Superior temporal gyrus (tissue), 1 donor: ENCODE data around the gene ABHD8.
A peak's percentile ranks its signal among the peaks of the same experiment; 100 is the strongest.

Source experiments
- DNase-seq: peaks from one replicate; pipeline ENCODE4 v3.0.0-alpha.2; 2016; ENCODE audit errors: extremely low spot score

Gene ABHD8

DNA sequence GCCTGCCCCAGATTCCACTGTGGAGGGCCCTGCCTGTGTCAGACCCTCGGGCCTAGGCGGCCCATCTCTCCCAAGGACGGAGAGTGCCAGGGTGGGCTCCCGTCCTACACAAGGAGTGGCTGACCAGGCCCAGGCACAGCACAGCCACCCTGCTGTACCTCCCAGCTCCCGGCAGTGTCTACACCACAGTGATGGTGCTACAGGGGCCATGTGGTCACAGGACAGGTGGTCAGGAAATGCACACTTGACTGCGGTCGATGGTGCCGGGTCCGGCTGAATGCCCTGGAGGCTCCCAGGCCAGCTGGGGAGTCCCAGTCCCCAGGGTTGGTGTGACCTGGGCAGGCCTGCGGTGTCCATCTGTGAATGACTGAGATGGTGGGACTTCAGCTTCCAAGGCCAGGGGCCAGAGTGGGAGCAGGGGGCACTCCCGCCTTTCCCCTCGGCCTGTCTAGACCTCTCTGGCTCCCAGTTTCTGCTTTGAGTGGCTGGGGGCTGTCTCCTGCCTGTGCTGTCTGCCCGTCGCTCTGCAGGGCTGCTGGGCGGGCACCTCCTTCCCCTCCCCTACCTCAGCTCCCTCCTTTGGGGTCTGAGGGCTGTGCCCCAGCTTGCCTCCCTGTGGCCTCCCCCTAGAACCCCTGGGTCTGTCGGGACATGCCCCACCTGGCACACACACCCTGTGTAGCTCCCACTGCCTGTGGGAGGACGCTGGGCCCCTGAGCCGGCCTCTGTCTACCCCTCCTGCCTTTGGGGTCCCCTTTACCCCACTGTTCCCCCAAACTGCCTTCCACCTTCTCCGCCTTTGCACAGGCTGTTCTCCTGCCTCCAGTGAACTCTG lies 18.6 kb upstream of the ABHD8 start:
- no peak for DNase-seq

DNA sequence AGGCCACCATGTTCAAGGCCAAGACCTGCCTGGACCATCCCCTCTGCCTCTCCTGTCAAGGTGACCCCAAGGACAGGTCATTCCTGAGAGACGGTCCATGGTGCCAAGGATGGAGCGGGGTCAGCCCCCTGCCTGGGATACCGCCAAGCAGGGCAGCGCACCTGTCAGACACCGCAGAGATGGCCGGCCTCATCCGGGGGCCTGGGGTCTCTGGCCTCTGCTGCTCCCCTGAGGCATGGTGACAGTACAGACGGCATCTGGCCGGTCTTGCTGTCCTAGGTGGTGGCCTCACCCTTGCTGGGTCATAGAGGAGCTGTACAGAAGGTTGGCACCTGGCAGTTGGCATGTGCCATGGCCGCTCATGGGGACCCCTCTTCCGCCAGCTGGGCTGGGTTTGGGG lies 17.2 kb upstream of the ABHD8 start:
- DNase-seq: no peak

DNA sequence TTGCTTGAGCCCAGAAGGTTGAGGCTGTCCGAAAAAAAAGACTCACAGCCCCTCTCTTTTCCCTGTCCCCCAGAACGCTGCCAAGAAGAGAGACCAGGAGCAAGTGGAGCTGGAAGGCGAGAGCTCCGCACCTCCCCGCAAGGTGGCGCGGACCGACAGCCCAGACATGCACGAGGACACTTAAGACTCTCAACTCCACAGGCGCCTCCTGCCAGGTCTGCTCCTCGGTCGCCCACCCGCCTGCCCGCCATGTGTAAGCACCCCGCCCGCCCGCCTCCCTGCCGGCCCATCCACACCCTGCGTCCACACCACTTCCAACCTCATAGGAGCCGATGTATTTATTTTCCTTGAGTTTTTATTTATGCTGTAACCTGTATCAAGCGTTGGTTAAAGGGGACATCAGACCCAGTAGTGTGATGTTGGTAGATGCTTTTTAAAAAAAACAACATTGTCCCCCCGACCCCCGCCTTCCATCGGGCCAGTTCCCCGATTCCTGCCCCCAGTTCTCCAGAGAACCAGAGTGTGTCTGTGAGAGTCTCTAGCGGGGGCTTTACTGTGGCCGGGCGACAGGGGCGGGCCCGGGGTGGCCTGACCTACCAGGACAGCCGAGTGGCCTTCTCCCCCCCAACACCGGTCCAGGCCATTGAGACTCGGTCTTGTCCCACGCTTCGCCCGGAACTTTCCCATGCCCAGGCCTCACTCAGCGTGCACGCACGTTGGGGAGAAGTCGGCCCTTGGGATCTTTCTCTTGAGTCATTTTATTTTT lies 16.4 kb upstream of the ABHD8 start:
- DNase-seq: no peak

DNA sequence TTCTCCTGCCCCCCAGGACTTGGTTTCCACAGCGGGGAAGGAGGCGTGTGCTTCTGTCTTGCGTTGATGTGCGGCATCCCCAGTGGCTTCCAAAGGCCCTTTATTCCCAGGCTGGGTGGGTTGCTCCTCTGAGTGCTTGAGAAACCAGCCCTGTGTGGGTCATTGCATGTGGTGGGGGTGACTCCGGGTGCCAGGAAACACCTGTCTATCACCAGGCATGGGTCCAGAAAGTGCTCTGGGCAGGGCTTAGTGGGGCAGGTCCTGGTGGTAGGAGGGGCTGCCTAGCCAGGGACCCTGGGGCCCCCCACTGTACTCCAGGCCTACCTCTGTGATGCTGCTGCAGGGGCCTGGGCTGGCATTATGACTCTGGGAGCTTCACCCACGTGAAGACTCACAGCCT lies 15.7 kb upstream of the ABHD8 start:
- no peak for DNase-seq

DNA sequence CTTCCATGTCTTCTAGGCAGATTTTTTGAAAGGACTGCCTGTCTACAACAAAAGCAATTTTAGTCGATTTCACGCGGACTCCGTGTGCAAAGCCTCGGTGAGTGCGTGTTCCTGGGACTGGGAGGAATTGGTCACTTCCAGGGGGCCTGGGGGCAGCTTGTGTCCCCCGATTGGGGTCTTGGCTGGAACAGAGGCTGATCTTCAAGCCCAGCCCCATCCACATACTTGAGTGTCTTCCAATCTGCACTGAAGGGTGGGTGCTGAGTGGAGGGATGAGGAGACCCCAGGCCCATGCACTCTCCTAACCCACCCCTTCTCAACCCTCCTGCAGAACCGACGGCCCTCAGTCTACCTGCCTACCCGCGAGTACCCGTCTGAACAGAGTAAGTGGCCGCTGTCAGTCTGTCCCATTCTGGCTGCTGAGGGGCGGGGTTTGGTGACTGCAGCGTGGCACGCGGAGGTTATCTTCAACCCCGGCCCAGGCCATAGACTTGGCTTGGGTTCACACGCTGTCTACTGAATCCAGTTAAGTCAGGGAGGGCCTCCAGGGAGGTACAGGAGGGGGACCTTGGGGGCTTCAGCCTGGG lies 10.9 kb upstream of the ABHD8 start:
- DNase-seq: no peak

DNA sequence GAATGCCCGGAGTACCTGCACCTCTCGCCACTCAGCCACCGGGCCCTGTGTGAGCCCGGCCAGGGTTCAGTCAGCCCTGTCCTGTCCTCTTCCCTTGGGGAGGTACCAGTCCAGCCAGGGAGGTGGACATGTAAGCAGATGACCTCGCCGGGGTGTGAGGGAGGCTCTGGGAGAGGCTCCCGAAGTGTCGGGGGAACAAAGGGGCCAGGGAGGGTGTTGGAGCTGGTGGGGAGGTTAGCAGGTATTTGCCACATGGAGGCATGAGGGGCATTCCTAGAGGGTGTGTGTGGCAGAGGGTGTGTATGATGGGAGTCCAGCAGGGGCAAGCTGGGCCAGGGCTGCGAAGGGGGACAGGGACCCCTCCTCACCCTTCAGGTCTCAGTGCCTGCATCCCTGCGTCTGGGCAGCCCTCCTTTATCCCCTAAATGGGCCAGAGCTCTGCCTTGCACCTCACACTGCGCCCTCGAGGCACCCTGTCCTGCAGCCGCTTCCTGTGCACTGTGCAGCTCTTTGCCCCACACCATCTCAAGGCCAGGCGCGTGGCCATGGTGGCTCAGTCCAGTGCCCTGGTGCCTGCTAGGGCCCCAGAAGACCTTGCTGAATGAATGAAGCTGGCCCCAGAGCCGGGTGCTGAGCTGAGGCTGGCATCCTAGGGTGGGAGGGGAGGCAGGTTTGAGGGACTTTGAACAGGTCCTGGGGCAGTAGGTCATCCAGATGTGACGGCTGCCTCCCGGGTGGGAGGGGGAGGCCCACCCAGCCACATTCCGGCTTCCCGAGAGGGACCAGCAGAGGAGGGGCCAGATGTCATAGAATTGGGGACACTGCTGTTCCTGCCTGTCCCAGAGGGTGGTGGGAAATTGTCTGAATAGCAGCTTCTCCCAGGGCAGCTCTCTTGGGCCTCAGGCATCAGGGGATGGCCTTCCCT lies 9.2 kb upstream of the ABHD8 start:
- DNase-seq: no peak

DNA sequence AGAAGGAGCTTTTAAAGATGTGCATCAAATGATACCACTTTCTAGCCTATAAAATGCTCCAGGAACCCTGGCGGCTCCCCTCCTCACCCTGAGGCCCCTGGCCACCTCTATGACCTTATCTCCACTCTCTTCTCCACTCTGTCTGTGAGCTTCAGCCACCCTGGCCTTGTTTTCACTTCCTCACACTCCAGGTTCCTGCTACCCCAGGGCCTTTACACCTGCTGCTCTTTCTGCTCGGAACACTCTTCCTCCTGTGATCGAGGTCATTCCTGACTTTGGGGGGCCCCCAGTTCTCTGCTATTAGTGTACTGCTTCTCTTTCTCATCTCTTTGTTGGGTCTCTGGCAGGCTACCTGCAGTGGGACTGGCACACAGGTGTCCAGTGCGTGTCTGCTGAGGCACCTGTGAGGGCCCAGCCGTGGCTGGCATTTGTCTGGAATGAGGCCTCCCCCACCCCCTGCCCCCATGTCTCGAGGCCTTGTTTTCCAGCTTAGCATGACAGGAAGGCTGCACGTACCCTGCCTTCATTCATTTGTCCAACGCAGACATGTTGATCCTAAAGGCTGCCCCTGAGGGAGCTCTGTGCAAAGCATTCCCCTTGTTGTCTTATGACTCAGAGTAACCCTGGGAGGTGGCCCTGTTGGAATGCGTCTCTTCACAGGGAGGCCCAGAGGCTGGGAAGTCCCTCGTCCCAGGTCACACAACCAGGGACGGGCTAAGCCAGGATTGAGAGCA lies 8.4 kb upstream of the ABHD8 start:
- DNase-seq: no peak

DNA sequence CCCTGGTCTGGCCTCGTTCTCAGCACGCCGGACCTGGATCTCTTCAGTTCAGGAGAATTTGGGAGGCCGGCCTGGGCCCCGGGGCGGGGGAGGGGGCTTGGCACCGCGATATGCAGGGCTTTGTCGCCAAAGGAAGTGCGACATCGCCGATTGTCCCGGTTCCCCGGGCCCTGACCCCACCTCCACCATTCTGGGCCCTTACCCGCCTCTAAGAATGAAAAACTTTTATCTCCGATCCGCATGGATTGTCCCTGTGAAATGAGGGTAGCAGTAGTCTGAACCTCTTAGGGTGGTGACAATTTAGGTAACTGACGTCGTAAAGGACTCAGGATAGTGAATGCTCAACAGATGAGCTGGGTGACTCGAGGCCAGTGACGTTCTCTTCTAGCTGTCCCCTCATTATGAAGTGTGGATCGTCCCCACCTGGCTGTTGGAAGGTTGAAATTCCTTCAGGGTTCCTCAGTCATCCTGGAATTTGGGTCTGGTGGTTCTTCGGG lies 6.8 kb upstream of the ABHD8 start:
- DNase-seq: no peak

DNA sequence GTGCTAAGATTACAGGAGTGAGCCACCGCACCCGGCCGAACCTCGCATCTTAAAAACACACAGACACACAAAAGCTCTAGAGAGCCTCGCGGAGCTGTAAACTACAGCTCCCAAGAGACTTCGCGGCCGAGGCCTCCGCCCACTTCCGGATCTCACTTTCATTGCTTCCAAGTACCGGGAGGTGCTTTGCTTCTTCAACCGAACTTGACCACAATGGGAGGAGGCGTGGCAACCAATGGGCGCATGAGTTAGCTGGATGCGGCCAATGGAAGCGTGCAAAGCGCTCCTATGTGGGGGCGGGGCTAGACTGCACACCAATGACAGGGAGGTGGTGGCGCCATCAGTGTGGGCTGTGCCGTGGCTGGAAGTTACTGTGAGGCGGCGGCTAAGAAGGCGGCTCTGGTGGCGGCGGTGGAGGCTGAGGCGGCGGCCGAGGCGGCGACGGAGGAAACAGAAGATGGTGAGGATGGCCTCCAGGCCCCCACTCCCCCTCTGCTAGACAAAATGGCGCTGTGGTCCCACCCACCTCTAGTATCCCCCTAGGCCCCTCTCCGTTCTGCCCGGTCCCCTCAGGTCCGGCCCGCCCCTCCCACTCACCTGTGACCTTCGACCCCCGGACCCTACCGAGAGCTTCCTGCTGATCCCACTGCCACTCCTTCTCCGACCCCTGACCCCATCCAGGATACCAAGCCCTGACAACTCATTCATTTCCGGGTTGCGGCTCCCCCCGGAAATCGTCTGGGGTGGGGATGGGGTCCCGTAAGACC lies 6.2 kb upstream of the ABHD8 start, which contains the start of gene DDA1:
DDA1 (plus strand) TSS at position 366 of the 767 bp plus-strand sequence; CDS start at position 458, 92 bp downstream.
- peak; percentile 100 for DNase-seq

DNA sequence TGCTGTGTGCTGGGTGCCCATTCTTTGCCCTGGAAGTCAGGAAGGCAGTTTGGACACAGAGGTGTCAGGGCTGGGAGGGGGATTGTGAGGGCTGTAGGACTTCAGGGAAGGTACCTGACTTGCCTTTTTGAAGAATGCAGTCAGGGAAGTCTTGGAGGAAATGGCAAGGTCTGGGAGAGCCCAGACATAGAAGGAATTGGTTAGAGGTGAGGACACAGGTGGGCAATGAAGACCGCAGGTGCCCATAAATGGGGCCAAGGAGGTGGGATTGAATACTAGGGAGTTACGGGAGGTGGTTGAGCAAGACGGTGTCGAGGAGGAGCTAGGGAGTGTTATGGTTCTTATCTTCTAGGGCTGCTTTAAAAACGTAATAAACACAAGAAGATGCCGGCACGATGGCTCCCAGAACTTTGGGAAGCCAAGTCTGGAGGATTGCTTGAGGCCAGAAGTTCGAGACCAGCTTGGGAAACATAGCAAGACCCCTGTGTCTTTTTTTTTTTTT lies 4.7 kb upstream of the ABHD8 start:
- no peak for DNase-seq

DNA sequence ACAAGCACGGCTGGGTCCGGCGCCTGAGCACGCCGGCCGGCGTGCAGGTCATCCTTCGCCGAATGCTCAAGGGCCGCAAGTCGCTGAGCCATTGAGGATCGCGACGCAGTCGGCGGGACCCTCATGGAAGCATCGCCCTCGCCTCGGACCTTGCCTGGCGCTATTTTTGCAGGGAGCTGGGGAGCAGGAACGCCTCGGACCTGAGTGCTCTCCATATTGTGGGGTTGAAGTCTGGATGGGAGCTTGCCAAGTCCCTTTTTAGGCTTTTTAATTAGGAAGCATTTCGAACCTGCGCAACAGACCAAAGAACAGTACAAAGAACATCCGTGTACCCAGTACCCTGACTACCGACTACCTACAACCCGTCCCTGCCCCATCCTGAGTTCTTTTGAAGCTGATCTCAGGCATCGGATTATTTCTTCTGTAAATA lies 3.1 kb upstream of the ABHD8 start:
- no peak for DNase-seq

DNA sequence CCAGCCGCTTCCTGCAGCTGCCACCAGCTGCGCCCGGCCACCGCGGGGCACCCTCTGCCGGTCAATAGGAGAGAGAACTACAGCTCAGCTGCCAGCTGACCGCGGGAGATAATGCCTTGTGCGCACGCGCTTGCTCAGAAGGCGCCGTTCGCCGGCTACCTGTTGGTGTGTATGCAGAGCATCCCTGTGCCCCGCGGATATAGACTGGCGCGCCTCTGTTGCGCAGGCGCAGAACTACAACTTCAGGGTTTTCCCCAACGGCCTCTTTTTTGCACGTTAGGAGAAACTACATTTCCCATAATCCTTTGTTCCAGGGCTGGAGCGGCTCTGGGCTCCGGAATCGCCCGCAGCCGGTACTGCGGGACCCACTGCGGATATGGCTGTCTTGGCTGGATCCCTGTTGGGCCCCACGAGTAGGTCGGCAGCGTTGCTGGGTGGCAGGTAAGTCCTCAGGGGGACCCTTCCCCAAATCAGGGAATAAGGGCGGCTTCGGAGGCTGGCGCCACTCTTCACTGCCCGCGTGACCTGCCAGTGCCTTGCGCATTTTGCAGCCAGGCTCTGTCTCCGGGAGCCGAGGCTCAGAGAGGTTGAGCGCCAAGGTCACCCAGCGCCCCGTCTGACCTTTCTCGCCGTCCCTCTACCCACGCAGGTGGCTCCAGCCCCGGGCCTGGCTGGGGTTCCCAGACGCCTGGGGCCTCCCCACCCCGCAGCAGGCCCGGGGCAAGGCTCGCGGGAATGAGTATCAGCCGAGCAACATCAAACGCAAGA lies 2.5 kb upstream of the ABHD8 start, which contains the start of gene MRPL34:
MRPL34 (plus strand) TSS at position 356 of the 768 bp plus-strand sequence; CDS start at position 377, 21 bp downstream.
- DNase-seq: peak; percentile 99

DNA sequence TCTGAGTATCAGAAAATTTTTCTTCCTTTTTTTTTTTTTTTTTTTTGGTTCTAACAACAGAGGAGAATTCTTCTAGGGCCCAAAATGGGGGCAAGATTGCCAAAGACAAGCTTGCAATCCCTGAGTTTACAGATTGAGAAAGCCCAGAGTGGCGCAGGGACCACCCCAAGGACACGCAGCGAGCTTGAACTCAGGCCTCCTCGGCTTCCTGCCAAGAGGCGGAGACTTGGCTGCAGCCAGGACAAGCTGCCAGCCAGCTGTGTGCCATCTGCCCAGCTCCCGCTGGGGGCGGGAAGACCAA lies 1.9 kb upstream of the ABHD8 start:
- no peak for DNase-seq

DNA sequence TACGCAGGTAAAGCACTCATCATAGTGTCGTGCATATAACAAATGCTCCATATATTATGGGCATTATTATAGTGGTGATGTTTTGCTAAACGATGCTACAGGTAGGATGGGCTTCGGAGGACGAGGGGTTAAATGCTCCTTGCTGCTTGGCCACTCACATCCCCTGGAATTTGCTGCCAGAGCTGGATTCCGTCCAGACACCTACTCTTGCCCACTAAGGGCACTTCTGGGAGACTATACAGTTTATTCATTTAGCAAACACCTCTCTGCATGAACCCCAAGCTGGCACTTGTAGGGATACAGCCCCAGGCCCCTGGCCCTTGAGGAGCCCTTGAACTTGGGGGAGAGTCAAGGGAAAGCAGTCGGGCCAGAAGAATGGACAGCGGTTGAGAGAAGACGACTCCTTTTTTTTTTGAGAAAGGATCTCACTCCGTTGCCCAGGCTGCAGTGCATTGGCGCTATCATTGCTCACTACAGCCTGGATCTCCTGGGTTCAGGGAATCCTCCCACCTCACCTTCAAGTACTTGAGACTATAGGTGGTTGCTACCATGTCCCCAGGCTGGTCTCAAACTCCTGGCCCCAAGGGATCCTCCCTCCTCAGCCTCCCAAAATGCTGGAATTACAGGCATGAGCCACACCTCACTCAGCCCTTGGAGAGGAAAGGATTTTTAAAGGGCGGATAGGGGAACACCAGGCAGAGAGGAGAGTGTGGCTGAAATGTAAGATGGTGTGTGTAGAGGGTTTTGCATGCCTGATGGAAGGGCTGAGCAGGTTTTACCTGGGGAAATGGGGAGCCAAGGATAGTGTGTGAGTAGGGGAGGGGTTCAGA lies 1.4 kb upstream of the ABHD8 start:
- no peak for DNase-seq

DNA sequence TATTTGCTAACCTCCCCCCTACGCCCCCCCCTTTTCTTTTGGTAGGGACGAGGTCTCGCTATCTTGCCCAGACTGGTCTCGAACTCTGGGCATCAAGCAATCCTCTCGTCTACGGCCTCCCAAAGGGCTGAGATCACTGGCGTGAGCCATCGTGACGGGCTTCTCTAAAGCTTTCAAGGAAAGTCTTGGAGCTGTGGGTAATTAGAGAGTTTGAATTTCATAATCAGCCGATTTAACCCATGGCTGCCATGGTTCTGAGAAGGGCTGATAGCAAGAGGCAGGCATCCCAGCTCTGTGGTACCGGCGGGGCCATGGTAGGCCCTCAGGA lies 679 bp upstream of the ABHD8 start:
- no peak for DNase-seq

DNA sequence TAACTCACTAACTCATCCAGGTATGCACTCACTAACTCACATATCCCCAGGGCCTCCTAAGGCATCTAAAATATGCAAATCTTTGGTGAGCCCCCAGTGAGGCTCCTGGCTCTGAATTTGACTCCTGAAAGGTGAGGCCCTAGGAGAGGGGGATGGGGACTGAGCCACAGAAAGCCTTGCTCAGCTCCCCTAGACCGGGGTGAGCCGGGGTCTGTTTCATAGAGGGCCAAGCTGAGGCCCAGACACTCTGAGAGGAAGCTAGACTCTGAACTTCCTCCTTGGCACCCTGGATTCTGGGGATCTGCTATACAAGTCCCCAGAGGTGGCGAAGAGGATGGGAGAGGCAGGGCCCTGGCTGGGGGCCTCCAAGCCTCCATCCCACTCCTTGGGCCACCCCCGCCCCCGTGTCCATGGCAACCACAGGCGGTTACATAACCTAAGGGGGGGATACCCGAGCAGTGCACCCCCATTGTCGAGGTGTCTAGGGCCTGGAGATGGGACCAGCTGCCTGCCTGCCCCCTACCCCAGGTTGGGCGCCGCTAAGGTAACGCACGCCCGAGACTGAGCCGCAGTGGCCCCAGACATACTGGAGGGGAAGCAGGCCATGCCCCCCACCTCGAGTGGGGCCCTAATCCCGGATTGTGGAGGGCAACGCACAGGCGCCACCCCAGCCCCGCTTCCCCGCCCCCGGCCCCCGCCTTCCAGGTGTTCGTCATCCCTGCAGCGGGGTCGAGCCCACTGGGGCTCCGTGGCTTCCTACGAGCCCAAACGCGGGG lies 646 bp downstream of the ABHD8 start:
- DNase-seq: no peak

DNA sequence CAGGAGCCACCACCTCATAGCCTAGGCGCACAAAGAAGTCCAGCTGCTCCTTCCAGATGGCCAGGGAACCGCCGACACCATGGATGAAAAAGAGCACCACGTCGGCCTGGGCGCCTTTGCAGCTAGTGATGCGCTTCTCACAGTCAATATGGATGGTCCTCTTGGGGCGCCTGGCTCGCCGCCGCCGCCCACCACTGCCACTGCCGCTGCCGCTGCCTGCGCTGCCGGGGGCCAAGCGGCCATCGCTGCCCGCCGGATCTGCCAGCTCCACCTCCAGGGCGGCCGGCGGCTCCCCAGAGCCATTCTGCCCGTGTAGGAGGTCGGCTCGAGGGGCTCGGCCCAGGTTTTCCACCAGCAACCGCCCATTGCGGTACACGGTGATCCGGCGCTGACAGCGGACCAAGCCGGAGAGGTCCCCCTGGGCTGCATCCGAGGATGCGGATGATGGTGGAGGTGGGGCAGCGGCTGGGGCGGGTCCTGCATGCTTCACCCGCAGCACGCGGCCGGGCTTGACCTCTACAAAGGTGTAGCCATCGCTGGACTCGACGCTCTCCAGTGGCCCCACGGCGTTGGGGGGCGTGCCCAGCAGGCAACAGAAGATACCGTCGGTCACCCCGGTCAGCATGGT lies 2.1 kb downstream of the ABHD8 start:
- no peak for DNase-seq
